HG02678 (cell line): ENCODE data around the gene CTPS1.

Source experiments
- ATAC-seq: cut with Tn5 transposase; IDR thresholded peaks from one replicate; pipeline ENCODE4 v1.9.1; 2021; ENCODE audit warnings: mild to moderate bottlenecking, moderate library complexity; ENCODE audit not compliant: unreplicated experiment

CTPS1 gene

DNA sequence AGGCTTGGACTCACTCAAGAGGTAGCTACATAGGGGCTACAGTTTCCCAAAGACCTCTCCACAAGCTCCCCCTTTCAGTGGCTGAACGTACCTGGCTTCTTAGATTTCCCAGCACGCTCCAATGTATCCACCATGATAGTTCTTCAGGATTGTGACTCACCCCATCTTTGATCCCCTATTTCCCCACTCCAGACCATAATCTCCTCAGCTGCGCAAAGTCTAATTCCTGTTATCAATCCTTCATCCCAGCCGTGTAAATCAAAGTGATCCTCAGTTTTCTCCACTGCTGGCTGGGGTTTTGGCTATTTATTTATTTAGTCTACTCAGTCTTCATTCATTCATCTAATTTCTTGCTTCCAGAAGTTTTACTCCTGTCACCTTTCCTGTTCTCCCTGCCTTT, 13.1 kb upstream of the CTPS1 start:
- no peak for ATAC-seq

DNA sequence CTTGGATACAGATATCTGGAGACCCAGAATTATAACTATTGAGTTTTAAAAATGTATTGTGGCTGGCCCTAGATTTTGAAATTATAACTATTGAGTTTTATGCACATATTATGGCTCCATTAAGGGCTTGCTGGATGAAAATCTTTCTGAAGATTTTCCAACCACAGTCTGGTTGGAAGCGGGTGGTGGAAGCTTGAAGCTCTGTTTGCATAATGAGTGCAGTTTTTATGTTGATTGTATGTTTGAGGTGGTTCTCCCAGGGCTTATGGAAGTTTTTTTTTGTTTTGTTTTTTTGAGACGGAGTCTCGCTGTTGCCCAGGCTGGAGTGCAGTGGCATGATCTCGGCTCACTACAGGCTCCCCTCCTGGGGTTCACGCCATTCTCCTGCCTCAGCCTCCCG, 10.1 kb upstream of the CTPS1 start:
- no peak for ATAC-seq

DNA sequence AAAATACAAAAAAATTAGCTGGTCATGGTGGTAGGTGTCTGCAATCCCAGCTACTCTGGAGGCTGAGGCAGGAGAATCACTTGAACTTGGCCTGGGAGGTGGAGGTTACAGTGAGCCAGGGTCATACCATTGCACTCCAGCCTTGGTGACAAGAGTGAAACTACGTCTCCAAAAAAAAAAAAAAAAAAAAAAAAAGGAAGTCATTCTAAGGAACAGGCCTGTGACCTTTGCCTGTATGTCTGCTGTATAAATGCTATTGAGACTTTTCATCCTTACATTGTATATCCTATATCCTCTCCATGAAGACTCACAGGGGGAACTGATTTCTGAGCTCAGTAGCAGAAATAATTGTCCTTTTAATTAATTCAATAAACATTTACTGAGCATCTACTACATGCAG, 7.5 kb upstream of the CTPS1 start:
- no peak for ATAC-seq

DNA sequence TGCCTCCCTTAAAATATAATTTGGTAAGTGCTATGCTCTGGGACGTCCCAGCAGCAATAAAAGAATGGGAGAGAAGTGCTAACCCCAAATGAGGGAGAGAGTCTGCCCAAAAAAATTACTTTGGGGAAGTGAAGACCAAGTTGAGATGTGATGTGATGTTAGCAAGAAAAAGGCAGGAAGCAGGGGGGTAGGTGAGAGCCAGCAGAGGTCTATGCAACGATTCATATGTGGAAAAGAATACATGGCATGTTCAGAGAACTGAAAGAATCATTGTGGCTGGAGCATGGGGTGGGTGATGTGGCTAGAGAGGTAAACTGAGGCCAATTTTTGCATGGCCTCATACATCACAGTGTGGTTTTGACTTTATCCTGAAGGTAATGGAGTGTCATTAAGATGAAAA, 5.6 kb upstream of the CTPS1 start:
- no peak for ATAC-seq

DNA sequence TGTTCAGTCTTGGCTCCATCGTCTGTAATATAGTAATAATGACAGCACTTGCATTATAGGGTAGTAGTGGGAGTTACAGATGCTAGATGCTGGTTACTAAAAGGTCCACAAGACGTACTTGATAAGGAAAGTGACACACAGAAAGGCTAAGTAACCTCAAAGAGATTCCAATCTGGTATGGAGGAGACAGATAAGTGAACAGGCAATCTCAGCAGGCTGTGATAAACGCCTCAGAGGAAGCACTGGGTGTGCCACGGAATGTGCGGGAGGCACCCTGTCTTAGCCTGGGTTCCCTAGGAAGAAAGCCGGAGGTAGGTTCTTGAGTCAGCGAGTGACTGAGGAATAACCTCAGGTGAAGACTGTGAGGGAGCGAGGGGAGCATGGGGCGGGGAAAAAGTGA, 4.6 kb upstream of the CTPS1 start:
- no peak for ATAC-seq

DNA sequence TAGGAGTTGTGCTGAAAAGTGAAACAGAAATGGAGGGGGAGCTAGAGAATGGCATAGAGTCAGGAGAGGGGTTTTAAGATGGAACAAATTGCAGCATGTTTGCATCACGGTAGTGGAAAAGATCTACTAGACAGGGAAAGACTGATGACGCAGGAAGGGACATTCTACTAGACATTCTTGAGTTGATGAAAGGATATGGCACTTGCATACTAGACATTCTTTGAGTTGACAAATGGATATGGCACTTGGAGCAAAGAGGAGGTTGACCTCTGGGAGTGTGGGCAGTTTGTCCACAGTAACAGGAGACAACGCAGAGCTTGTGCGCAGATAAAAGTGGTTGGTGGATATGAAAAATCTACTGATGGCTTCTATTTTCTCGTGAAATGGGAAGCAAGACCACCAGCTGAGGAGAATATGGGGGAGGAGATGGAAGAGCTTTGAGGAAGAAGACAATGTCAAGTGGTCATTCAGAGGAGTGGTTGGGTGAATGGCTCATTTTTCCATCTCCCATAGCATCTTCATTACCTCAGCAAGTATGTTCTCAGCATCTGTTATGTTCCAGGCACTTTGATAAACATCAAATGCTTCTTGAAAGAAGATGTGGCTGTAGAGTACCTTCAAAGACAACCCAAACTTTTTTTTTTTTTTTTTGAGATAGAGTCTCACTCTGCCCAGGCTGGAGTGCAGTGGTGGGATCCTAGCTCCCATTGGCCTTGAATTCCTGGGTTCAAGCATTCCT, 2.4 kb upstream of the CTPS1 start:
- no peak for ATAC-seq

DNA sequence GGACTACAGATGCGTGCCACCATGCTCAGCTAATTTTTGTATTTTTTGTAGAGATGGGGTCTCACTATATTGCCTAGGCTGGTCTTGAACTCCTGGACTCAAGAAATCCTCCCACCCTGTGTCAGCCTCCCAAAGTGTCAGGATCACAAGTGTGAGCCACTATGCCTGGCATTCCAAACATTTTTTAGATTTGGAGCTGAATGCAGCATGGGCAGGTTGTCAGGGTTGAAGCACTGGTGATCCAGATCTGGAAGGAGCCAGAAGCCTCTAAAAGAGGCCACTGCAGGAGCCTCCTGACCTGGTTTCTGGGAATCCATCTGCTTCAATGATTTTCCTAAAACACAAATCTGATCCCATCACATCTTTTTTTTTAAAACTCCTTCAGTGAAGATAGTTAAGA, 1.8 kb upstream of the CTPS1 start:
- no peak for ATAC-seq

DNA sequence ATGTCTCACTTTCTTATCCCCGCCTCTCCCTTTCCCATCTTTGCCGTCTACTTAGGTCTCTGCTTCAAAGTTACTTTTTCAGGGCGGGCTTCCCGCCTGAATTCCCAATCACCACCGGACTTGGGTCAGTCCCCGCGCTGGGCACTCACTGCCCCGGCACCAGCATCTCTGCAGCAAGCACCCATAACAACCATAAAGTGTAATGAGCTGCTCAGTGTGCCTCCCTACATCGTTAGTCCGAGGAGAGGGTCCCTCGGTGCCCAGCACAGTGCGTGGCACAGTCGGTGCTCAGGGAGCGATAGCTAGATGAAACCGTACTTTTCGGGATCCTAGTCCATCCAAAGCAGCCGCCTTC, 633 bp upstream of the CTPS1 start:
- ATAC-seq: no peak

DNA sequence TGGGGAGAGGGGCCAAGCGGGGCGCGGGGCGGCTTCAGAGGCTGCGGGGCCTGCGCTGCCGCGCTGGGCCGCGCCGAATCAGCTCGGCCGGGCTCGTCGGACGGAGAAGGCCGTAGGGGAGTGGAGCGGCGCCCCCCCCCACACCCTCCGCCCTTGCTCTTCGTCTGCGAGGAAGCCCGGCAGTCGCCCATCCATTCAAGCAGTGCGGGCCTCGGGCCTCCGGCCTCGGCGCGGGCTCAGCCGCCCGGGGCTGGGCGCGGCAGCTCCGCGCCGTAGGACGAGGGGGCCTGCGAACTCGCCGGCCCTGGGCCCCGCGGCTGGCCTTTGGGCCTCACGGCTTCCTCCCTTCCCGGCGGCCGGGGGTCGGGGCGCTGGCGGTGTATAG, 564 bp downstream of the CTPS1 start:
- peak; percentile 30 for ATAC-seq

DNA sequence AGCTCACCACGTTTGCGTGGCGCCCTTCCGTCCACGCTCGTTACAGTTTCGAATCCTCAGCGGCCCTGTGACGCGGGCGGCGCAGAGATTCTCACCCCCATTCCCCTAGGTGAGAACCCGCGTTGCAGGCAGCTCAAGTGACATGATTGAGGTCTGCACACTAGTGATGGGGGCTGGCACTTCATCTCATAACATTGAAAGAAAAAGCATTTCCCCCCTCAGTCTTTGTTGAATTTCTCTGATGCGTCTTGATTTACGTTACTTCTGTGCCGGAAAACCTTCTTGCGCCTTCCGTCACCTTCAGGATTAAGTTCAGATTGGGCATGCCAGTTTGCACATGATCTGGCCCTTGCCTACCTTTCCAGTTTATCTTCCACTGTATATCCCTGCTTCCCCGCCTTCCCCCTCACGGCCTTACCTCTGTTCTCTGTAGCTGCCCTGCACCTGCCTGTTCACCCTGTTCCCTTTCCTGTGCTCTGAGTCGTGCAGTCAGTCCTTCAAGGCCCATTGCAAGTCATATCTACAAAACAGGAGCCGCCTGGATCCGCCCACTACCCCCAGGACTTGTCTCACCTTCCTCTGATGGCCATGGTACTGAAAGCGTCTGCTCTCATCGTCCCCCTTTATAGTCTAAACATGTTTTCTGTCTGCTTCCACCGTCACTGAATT, 1.1 kb downstream of the CTPS1 start:
- ATAC-seq: no peak

DNA sequence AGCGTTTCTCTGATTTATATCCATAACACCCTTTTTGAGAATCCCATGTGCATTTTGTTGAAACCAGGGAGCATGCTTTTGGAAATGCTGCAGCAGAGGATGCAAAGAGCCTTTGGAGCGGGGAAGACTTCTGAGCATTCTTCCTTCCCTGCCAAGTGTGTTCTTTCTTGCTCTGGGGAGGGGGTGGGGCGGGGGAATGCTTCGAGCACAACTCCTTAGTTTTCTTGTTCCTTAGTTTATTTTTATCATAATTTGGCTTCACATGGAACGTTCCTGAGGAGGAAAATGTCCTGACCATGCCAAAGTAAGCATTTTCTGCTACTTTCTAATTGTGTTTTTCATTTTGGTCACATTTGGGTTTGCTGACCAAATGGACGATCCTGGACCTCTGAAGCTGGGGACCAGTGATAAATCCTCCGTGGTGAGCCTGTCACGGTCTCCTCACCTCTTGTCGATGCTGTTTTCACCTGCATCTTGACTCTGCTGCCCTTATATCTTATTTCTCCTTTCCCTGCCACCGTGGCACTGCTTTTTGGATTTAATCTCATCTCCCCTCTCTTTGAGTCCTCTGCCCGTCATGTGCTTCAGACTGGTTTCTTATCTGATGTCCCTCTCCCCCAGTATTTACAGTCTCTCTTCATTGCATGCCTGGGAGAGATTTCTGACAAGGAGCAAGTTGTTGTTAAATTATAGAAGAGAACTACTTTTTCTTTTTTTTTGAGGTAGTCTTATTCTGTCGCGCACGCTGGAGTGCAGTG, 2.4 kb downstream of the CTPS1 start:
- ATAC-seq: no peak

DNA sequence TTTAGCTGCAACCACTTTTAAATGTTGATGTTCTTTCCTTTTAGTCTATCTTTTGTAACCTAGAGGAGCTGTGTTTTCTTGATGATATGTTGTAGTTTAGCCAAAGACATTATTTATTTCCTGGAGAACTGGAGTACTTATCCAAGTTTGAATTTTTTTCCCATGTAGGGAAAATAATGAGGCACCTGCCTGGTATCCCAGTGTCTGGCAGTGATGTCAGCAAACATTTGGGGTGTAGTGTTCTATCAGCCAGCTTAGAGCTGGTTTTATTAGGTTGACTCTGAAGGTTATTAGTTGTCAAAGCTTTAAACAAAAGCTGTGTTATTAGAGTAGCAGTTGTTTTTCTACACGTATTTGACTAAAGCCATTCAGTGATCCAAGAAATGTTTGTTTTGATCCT, 3.2 kb downstream of the CTPS1 start:
- ATAC-seq: no peak

DNA sequence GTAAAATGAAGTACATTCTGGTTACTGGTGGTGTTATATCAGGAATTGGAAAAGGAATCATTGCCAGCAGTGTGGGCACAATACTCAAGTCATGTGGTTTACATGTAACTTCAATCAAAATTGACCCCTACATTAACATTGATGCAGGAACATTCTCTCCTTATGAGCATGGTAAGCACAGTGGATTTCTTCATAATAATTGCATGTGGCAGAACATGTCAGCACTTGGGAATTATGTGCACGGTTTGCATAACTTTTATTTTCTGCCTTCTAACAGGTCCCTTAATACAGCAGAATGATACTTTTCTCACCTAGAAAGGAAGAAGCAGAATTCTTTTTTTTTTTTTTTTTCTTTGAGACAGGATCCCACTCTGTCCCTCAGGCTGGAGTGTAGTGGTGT, 3.8 kb downstream of the CTPS1 start:
- no peak for ATAC-seq

DNA sequence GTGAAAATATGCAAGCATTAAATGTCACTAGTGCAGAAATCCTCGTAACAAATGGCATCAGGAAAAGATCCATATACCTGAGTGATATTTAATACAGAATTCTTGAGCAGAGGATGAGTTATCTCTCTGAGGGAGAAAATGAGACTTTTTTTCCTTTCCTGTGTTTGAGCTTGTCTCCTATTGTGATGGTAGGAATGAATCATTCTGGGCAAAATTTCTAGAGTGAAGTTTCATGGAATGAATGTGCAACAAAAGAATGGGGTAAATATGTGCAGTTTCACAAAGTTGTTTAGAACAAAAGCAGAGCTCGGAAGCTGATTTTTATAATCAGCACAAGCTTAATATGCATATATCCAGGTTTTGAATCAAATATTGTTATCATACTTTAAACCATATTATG, 4.6 kb downstream of the CTPS1 start:
- ATAC-seq: no peak

DNA sequence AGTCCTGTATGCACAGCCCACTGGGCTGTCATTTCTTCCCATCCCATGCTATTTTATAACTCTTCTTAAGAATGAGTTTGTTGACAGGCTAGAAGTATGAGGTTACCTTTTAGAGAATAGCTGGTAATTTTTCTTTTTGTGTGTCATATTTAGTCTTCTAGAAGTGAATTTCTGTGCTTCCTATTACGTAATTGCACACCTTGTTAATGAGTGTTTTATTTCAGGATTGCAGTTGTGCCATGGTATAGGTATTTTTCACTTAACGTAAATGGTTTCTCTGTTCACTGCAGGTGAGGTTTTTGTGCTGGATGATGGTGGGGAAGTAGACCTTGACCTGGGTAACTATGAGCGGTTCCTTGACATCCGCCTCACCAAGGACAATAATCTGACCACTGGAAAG, 5.0 kb downstream of the CTPS1 start:
- ATAC-seq: no peak

DNA sequence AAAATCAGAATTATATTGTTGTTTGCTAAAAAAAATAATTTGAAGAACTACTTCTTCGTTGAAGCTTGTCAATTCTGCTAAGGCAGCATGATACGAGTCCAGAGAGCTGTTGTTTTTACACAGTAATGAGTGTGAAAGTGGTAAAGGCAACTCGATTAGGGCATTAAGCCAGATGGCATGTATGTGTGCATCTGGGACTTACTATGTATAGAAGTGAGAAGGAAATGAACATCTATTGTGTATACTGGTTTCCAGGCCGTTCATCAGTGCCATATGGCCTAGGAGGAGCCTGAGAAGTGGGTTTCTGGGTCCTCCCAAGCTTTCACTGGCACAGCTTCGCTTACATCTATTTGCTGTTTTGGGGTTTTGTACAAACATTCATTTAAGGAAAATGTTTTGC, 5.7 kb downstream of the CTPS1 start:
- no peak for ATAC-seq

DNA sequence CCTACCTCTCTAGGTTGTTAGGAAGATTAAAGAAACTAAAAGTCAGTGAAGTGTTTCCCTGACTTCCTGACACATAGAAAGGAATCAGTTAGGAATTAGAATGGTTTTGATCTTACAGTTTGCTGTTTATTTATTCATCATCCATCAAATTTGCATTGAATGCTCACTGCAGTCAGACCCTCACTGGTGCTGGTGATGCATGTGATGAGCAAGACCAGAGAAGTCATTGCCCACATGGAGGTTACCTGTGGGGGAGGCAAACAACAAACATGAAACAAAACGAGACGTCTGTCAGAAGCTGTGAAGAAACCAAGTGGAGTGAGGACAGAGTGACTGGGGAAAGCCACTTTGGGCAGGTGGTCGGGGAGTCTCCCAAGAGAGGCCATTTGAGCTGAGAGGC, 6.4 kb downstream of the CTPS1 start:
- ATAC-seq: no peak

DNA sequence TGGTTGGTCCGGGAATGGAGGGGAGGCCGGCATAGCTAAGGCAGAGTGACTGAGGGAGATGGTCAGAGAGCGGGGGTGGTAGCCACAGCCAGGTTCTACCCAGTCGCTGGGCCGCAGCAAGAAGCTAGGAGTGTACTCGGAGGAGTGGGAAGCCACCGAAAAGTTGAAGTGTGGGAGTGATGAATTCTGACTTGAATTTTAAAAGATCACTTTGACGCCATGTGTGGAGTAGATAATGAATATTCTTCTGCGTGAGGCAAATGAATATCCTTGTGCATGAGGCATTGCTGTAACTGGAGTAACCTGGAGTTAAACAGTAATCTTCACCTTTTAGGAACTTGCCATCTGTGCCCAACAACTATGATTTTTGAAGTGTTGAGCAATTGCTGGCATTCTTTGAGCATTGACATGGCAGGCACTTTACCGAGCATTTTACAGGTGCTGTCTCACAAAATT, 6.9 kb downstream of the CTPS1 start:
- no peak for ATAC-seq

DNA sequence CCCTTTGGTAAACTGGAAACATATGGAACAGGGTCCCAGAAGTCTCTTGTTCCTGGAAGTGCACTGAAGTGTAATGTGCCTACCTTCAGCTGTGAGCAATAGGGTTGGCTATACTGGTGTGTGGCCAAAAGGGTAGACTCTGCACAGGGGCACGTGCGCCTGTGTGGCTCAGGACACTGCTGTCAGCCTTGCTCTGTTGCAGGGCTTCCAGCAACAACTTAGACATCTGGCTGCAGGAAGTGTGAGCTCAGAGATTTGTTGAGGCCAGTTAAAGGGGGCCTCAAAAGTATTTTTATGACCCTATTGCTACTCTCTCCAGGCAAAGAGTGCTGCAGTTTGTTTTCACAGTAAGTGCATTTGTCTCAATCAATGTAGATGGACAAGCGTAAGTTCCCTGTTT, 7.5 kb downstream of the CTPS1 start:
- no peak for ATAC-seq

DNA sequence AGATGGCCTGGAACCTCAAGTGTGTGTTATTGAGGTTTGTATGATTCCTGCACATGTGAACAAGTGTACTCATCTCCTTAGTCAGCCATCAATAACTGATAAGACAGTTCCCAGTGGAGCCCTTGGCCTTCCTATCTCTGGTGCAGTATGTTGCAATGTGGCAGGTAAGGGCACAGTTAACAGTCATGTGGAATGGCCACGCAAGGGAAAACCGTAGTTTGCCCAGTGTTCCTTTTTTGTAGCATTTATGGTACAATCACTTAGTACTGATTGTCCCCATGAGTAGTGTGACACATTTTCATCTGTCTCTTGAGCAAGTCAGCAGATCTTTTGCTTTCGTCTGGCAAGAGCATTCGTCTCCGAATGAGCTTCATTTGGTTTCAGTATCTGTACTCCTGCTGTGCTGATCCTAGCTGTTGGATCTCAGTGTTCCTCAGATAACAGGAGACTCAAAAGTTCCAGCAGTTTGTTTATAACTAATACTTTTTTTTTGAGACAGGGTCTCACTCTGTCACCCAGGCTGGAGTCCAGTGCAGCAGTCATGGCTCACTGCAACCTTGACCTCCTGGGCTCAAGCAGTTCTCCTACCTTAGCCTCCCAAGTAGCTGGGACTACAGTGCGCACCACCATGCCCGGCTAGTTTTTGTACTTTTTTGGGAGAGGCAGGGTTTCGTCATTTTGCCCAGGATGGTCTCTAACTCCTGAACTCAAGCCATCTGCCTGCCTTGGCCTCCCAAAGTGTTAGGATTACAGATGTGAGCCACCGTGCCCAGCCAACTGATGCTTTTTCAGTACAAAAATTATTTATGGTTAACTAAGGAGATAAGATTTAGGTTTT, 8.2 kb downstream of the CTPS1 start:
- no peak for ATAC-seq

DNA sequence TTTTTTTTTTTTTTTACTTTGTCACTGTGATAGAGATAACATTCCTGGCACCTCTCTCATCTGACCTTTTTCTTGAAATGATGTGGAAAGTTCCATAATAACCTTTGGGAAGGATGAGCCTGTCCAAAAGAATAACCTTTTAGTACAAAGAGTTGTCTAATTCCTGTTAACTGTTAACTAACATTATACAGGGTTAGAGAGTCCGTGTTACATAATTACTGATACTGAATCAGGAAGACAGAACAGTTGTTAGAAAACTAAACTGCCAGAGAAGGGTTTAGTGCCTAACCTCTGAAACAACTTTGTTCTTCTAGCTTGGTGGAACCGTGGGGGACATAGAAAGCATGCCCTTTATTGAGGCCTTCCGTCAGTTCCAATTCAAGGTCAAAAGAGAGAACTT, 8.8 kb downstream of the CTPS1 start:
- no peak for ATAC-seq
